PC-3 (cell line): ENCODE data around the gene KBTBD4. TPM values are rescaled to one million over a fixed set of nuclear protein-coding genes. Genes with fewer than 3 reads are reported as not detected.

Experiments used
- ATAC-seq: fragments of 200-7000 bp; cut with Tn5 transposase; 2 replicates; pipeline ENCODE4 v1.9.1; 2020; ENCODE audit warnings: mild to moderate bottlenecking, moderate library complexity
- BruUV-seq: library from RNA; stranded (reverse); fragments of 400-500 nt; replicated peaks from 2 replicates; lab custom pipeline; 2021; lab: Mats Ljungman, UMichigan
- CTCF ChIA-PET: fragments of 300-600 bp; sonication (Branson Sonifier 250); formaldehyde crosslinking; loops from one replicate; lab custom pipeline; 2022; ENCODE audit warnings: antibody characterized with exemption; lab: Charles Lee
- POLR2A ChIA-PET: fragments of 300-600 bp; sonication (Branson Sonifier 250); formaldehyde crosslinking; loops from one replicate; lab custom pipeline; 2022; ENCODE audit warnings: antibody characterized with exemption; ENCODE audit not compliant: unreplicated experiment; lab: Charles Lee
- DNase-seq: peaks from one replicate; pipeline ENCODE4 v3.0.0-alpha.2; 2015
- H2AFZ ChIP-seq: fragments of 300-600 bp; sonication (generic); 2 replicates; pipeline ENCODE4 v1.6.0; 2016; ENCODE audit warnings: antibody characterized with exemption, low read length
- H3F3A ChIP-seq: fragments of 300-600 bp; sonication (generic); one replicate; pipeline ENCODE4 v1.6.0; 2017; ENCODE audit warnings: antibody characterized with exemption, low read length, control low read depth, mild to moderate bottlenecking; ENCODE audit not compliant: unreplicated experiment
- H3K27ac ChIP-seq: fragments of 300-600 bp; sonication (generic); 2 replicates; pipeline ENCODE4 v1.5.1; 2016; ENCODE audit warnings: mild to moderate bottlenecking, low read length
- H3K27me3 ChIP-seq: fragments of 300-600 bp; sonication (generic); 2 replicates; pipeline ENCODE4 v1.6.1; 2016; ENCODE audit warnings: low read length, mixed read lengths
- H3K36me3 ChIP-seq: fragments of 300-600 bp; sonication (generic); 2 replicates; pipeline ENCODE4 v1.6.1; 2016; ENCODE audit warnings: low read depth, mixed run types, low read length, mixed read lengths
- H3K4me1 ChIP-seq: fragments of 300-600 bp; sonication (generic); 2 replicates; pipeline ENCODE4 v1.5.1; 2016; ENCODE audit warnings: low read length; ENCODE audit not compliant: insufficient read depth
- H3K4me2 ChIP-seq: fragments of 300-600 bp; sonication (generic); 2 replicates; pipeline ENCODE4 v1.6.0; 2016; ENCODE audit warnings: low read length
- H3K4me3 ChIP-seq: fragments of 300-600 bp; sonication (generic); 2 replicates; pipeline ENCODE4 v1.5.1; 2016; ENCODE audit warnings: mild to moderate bottlenecking, low read length, mixed read lengths
- H3K79me2 ChIP-seq: fragments of 300-600 bp; sonication (generic); 2 replicates; pipeline ENCODE4 v1.6.1; 2017; ENCODE audit warnings: low read length, mixed read lengths
- H3K9ac ChIP-seq: fragments of 300-600 bp; sonication (generic); 2 replicates; pipeline ENCODE4 v1.6.0; 2016; ENCODE audit warnings: mild to moderate bottlenecking, low read length
- H3K9me2 ChIP-seq: fragments of 300-600 bp; sonication (generic); replicated peaks from 2 replicates; pipeline ENCODE4 v1.6.1; 2016; ENCODE audit warnings: mixed run types, low read length, mixed read lengths
- H3K9me3 ChIP-seq: fragments of 300-600 bp; sonication (generic); 2 replicates; pipeline ENCODE4 v1.6.1; 2016; ENCODE audit warnings: low read length, mixed read lengths
- H4K20me1 ChIP-seq: fragments of 300-600 bp; sonication (generic); 2 replicates; pipeline ENCODE4 v1.6.1; 2016; ENCODE audit warnings: low read length, mixed read lengths
- CTCF ChIP-seq: fragments of 300-600 bp; sonication (generic); conservative IDR thresholded peaks from 2 replicates; pipeline ENCODE4 v1.5.1; 2017; ENCODE audit warnings: antibody characterized with exemption, low read depth, mild to moderate bottlenecking, low read length
- EZH2 ChIP-seq: fragments of 300-600 bp; sonication (generic); IDR thresholded peaks from one replicate; pipeline ENCODE4 v1.6.1; 2017; ENCODE audit warnings: antibody characterized with exemption, mild to moderate bottlenecking, low read length; ENCODE audit not compliant: unreplicated experiment
- EZH2phosphoT487 ChIP-seq: fragments of 300-600 bp; sonication (generic); IDR thresholded peaks from 2 replicates; pipeline ENCODE4 v1.6.1; 2018; ENCODE audit warnings: mild to moderate bottlenecking, antibody characterized with exemption, low read length, borderline replicate concordance
- intact Hi-C: fragments of 100-400 bp; cut with micrococcal nuclease; formaldehyde crosslinking; loops from 2 replicates; pipeline ENCODE4 v1.9.0; 2023
- total RNA-seq: library from RNA; depleted of rRNA; stranded (reverse); fragments of >200 nt; gene quantifications from 2 replicates; pipeline ENCODE4 v1.2.3, GENCODE V29; 2014

The KBTBD4 gene
- total RNA-seq, 1 experiment from 2014 or later: 9.8 TPM

DNA sequence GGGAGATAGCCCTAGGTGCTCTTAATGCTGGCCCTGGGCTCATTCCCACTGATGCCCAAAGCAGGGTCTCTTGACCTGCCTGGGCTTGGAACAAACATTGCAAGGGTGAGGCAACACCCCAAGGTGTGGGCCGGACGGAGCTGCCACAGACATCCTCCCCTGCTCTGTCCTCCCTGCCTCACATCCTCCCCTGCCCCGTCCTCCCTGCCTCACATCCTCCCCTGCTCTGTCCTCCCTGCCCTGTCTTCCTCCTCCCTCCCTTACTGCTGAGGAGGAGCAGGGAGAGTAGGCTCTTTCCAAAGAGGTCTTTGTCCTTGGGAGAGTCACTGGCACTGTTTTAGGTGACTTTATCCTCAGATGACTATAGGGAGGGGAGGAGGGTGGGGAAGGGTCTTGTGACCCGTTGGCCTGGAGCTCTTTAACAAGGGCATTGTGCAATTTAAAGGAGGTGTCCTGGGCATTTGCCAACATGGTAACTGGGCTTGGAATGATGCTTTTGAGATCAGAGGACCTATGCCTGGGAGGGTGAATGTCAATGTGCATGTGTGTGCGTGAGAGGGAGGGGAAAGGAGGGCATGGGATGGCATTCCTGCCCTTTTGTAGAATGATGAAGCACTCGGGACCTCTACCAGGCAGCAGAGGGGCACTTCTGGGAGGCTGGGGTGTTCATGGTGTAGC lies 8.4 kb upstream of the KBTBD4 start:
- no peak overlapping the region for H2AFZ ChIP-seq
- CTCF ChIA-PET: interaction anchor here (0.6 kb wide), 1 partner anchor 34 kb away, joined by 3 read pairs; the partner anchor contains the start of gene CELF1
- TF ChIP-seq EZH2 (no peak), CTCF (no peak), EZH2phosphoT487 (no peak)
- no peak overlapping the region for H3K9ac ChIP-seq
- H3K9me3 ChIP-seq: no peaks in the 10 kb centered on the region
- H3K79me2 ChIP-seq: 0 out of 2 replicates have a peak, but pooled peaks cover under 1% of the 10 kb centered on the region
- BruUV-seq: no TSS peak
- ATAC-seq: peak; percentile 11; the same call in 1 of the 2 replicates
- H3F3A ChIP-seq: no peaks in the 10 kb centered on the region
- peaks cover 13% of the 10 kb centered on the region; the same call in 1 of the 2 replicates for H3K36me3 ChIP-seq
- H3K4me3 ChIP-seq: no peak overlapping the region
- no peak for DNase-seq
- intact Hi-C loops: no loop called here
- H4K20me1 ChIP-seq: no peaks in the 10 kb centered on the region
- no peaks in the 10 kb centered on the region for H3K9me2 ChIP-seq
- no peaks in the 10 kb centered on the region for H3K27me3 ChIP-seq
- POLR2A ChIA-PET: no interaction called here
- H3K4me1 ChIP-seq: no peaks in the 10 kb centered on the region
- no peak overlapping the region for H3K4me2 ChIP-seq
- no peak overlapping the region for H3K27ac ChIP-seq

- intact Hi-C loops: no loop called here
- Histone ChIP-seq H3K4me2 (no peak within 1 kb of the TSS), H4K20me1 (no peaks in the 10 kb centered on the region), H3K27me3 (no peaks in the 10 kb centered on the region), H3F3A (no peaks in the 10 kb centered on the region), H3K79me2 (peaks cover 6% of the 10 kb centered on the region; the same call in 1 of the 2 replicates), H3K9me2 (no peaks in the 10 kb centered on the region), H2AFZ (no peak within 1 kb of the TSS), H3K4me1 (no peaks in the 10 kb centered on the region), H3K9me3 (no peaks in the 10 kb centered on the region), H3K9ac (no peak within 1 kb of the TSS), H3K27ac (no peak within 1 kb of the TSS), H3K4me3 (no peak within 1 kb of the TSS), H3K36me3 (peaks cover 22% of the 10 kb centered on the region)
- TF ChIP-seq CTCF (no peak), EZH2phosphoT487 (no peak)
- DNase-seq: no peak
- POLR2A ChIA-PET: no interaction called here
- peak; percentile 21 for ATAC-seq
- no TSS peak for BruUV-seq
- CTCF ChIA-PET: no interaction called here
Measured at GRCh38 chr11:47586098-47586855, 7.5 kb upstream of the KBTBD4 start, which contains the start of gene FAM180B. Gene FAM180B (plus strand): TSS chr11:47586678. CDS start chr11:47586769, 91 bp downstream.

DNA sequence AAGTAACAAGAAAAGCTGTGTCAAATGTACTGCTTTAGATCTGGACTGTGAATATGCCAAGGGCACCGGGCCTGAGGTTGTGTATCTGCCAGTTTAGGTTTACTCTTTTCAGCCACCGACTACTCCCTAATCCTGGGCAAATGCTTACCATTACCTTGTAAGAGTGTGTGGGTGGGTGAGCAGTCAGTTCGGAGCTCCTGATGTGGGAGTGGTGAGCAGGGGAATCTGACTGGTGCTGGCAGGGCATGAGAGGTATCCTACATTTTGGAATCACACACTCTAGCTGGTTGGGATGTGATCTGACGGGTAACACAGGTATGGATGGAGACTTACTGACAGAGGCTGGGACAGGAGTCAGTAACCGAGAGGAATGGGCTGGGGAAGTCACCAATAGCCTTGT lies 5.1 kb upstream of the KBTBD4 start:
- H3K9me2 ChIP-seq: no peaks in the 10 kb centered on the region
- TF ChIP-seq EZH2 (no peak), CTCF (no peak), EZH2phosphoT487 (no peak)
- DNase-seq (no peak), ATAC-seq (no peak)
- no peaks in the 10 kb centered on the region for H3K4me1 ChIP-seq
- no peak overlapping the region for H3K4me2 ChIP-seq
- H3K79me2 ChIP-seq: peaks cover 27% of the 10 kb centered on the region
- H3K36me3 ChIP-seq: peaks cover 30% of the 10 kb centered on the region
- H3K27me3 ChIP-seq: no peaks in the 10 kb centered on the region
- no peak overlapping the region for H3K9ac ChIP-seq
- H3K27ac ChIP-seq: no peak overlapping the region
- no peak overlapping the region for H3K4me3 ChIP-seq
- intact Hi-C loops: no loop called here
- BruUV-seq: no TSS peak
- no peaks in the 10 kb centered on the region for H3F3A ChIP-seq
- no peaks in the 10 kb centered on the region for H4K20me1 ChIP-seq
- no peaks in the 10 kb centered on the region for H3K9me3 ChIP-seq
- H2AFZ ChIP-seq: no peak overlapping the region
- ChIA-PET POLR2A (no interaction called here), CTCF (no interaction called here)
